ENCODE measurements around the gene GRM5.

Gene GRM5

GRCh38 chr11:88629496-88629895 lies 436.3 kb downstream of the GRM5 start:
- Histone ChIP-seq H3K27me3 (ENCODE audit: insufficient read depth, low read length) (no peaks in the 10 kb centered on the region), H3K4me1 (ENCODE audit: insufficient read depth, low read length) (peaks cover 23% of the 10 kb centered on the region), H3K27ac (ENCODE audit: low read length) (no peak overlapping the region), H3K9me3 (ENCODE audit: insufficient read depth, low read depth, low read length) (no peaks in the 10 kb centered on the region), H3K4me3 (ENCODE audit: low read length) (no peak overlapping the region), H3K9ac (ENCODE audit: low read depth, low read length) (no peak overlapping the region), H3K36me3 (ENCODE audit: insufficient read depth, low read depth, low read length) (no peaks in the 10 kb centered on the region)

- Histone ChIP-seq H3K4me3 (ENCODE audit: low read length) (no peak overlapping the region), H3K27ac (ENCODE audit: low read length) (no peak overlapping the region), H3K9ac (ENCODE audit: low read depth, low read length) (no peak overlapping the region), H3K36me3 (ENCODE audit: insufficient read depth, low read depth, low read length) (no peaks in the 10 kb centered on the region), H3K9me3 (ENCODE audit: insufficient read depth, low read depth, low read length) (no peaks in the 10 kb centered on the region), H3K4me1 (ENCODE audit: insufficient read depth, low read length) (peaks cover 13% of the 10 kb centered on the region), H3K27me3 (ENCODE audit: insufficient read depth, low read length) (no peaks in the 10 kb centered on the region)
These were observed 439.6 kb downstream of the GRM5 start for GRCh38 chr11:88626216-88626615.

- Histone ChIP-seq H3K27me3 (ENCODE audit: insufficient read depth, low read length) (no peaks in the 10 kb centered on the region), H3K4me1 (ENCODE audit: insufficient read depth, low read length) (0 out of 2 replicates have a peak, but pooled peaks cover under 1% of the 10 kb centered on the region), H3K36me3 (ENCODE audit: insufficient read depth, low read depth, low read length) (no peaks in the 10 kb centered on the region), H3K27ac (ENCODE audit: low read length) (no peak overlapping the region), H3K4me3 (ENCODE audit: low read length) (no peak overlapping the region), H3K9ac (ENCODE audit: low read depth, low read length) (no peak overlapping the region), H3K9me3 (ENCODE audit: insufficient read depth, low read depth, low read length) (no peaks in the 10 kb centered on the region)
These were observed 442.3 kb downstream of the GRM5 start for GRCh38 chr11:88623531-88623930.

- no peak overlapping the region for H3K9ac ChIP-seq (ENCODE audit: low read depth, low read length)
- no peaks in the 10 kb centered on the region for H3K4me1 ChIP-seq (ENCODE audit: insufficient read depth, low read length)
These were observed 445.1 kb downstream of the GRM5 start for GRCh38 chr11:88620568-88621130.

GRCh38 chr11:88619656-88620385 lies 446.0 kb downstream of the GRM5 start:
- no peak overlapping the region for H3K9ac ChIP-seq (ENCODE audit: low read depth, low read length)
- H3K36me3 ChIP-seq (ENCODE audit: insufficient read depth, low read depth, low read length) = no peaks in the 10 kb centered on the region
- H3K4me3 ChIP-seq (ENCODE audit: low read length) = no peak overlapping the region
- H3K27me3 ChIP-seq (ENCODE audit: insufficient read depth, low read length) = no peaks in the 10 kb centered on the region
- H3K27ac ChIP-seq (ENCODE audit: low read length) = no peak overlapping the region
- H3K4me1 ChIP-seq (ENCODE audit: insufficient read depth, low read length) = no peaks in the 10 kb centered on the region
- no peaks in the 10 kb centered on the region for H3K9me3 ChIP-seq (ENCODE audit: insufficient read depth, low read depth, low read length)

More at GRCh38 chr11:88620568-88621130, 445.1 kb downstream of the GRM5 start:
- no peaks in the 10 kb centered on the region for H3K27me3 ChIP-seq (ENCODE audit: insufficient read depth, low read length)
- H3K36me3 ChIP-seq (ENCODE audit: insufficient read depth, low read depth, low read length) = no peaks in the 10 kb centered on the region
- H3K4me3 ChIP-seq (ENCODE audit: low read length) = no peak overlapping the region
- H3K27ac ChIP-seq (ENCODE audit: low read length) = no peak overlapping the region
- H3K9me3 ChIP-seq (ENCODE audit: insufficient read depth, low read depth, low read length) = no peaks in the 10 kb centered on the region

GRCh38 chr11:88619071-88619425 lies 446.7 kb downstream of the GRM5 start:
- H3K4me3 ChIP-seq (ENCODE audit: low read length) = no peak overlapping the region
- no peaks in the 10 kb centered on the region for H3K4me1 ChIP-seq (ENCODE audit: insufficient read depth, low read length)
- H3K9me3 ChIP-seq (ENCODE audit: insufficient read depth, low read depth, low read length) = no peaks in the 10 kb centered on the region
- H3K27me3 ChIP-seq (ENCODE audit: insufficient read depth, low read length) = no peaks in the 10 kb centered on the region
- no peak overlapping the region for H3K9ac ChIP-seq (ENCODE audit: low read depth, low read length)
- H3K36me3 ChIP-seq (ENCODE audit: insufficient read depth, low read depth, low read length) = no peaks in the 10 kb centered on the region
- no peak overlapping the region for H3K27ac ChIP-seq (ENCODE audit: low read length)

GRCh38 chr11:88618327-88619070 lies 447.3 kb downstream of the GRM5 start:
- H3K9me3 ChIP-seq (ENCODE audit: insufficient read depth, low read depth, low read length) = no peaks in the 10 kb centered on the region
- no peak overlapping the region for H3K4me3 ChIP-seq (ENCODE audit: low read length)
- no peaks in the 10 kb centered on the region for H3K4me1 ChIP-seq (ENCODE audit: insufficient read depth, low read length)
- no peak overlapping the region for H3K27ac ChIP-seq (ENCODE audit: low read length)
- H3K9ac ChIP-seq (ENCODE audit: low read depth, low read length) = no peak overlapping the region
- H3K27me3 ChIP-seq (ENCODE audit: insufficient read depth, low read length) = no peaks in the 10 kb centered on the region
- no peaks in the 10 kb centered on the region for H3K36me3 ChIP-seq (ENCODE audit: insufficient read depth, low read depth, low read length)

GRCh38 chr11:88617226-88617625 lies 448.6 kb downstream of the GRM5 start:
- Histone ChIP-seq H3K27me3 (ENCODE audit: insufficient read depth, low read length) (no peaks in the 10 kb centered on the region), H3K4me3 (ENCODE audit: low read length) (no peak overlapping the region), H3K9ac (ENCODE audit: low read depth, low read length) (no peak overlapping the region), H3K4me1 (ENCODE audit: insufficient read depth, low read length) (no peaks in the 10 kb centered on the region), H3K27ac (ENCODE audit: low read length) (no peak overlapping the region), H3K36me3 (ENCODE audit: insufficient read depth, low read depth, low read length) (no peaks in the 10 kb centered on the region), H3K9me3 (ENCODE audit: insufficient read depth, low read depth, low read length) (no peaks in the 10 kb centered on the region)

GRCh38 chr11:88604260-88604659 lies 461.5 kb downstream of the GRM5 start:
- Histone ChIP-seq H3K36me3 (ENCODE audit: insufficient read depth, low read depth, low read length) (no peaks in the 10 kb centered on the region), H3K4me1 (ENCODE audit: insufficient read depth, low read length) (no peaks in the 10 kb centered on the region), H3K9me3 (ENCODE audit: insufficient read depth, low read depth, low read length) (no peaks in the 10 kb centered on the region; the same call in 1 of the 2 replicates), H3K4me3 (ENCODE audit: low read length) (no peak overlapping the region), H3K27me3 (ENCODE audit: insufficient read depth, low read length) (no peaks in the 10 kb centered on the region), H3K27ac (ENCODE audit: low read length) (no peak overlapping the region), H3K9ac (ENCODE audit: low read depth, low read length) (no peak overlapping the region)

- no peak overlapping the region for H3K27ac ChIP-seq (ENCODE audit: low read length)
- H3K4me1 ChIP-seq (ENCODE audit: insufficient read depth, low read length) = no peaks in the 10 kb centered on the region
- H3K36me3 ChIP-seq (ENCODE audit: insufficient read depth, low read depth, low read length) = no peaks in the 10 kb centered on the region
- no peak overlapping the region for H3K9ac ChIP-seq (ENCODE audit: low read depth, low read length)
- H3K4me3 ChIP-seq (ENCODE audit: low read length) = no peak overlapping the region
- no peaks in the 10 kb centered on the region for H3K9me3 ChIP-seq (ENCODE audit: insufficient read depth, low read depth, low read length)
- H3K27me3 ChIP-seq (ENCODE audit: insufficient read depth, low read length) = no peaks in the 10 kb centered on the region
These were observed 462.5 kb downstream of the GRM5 start for GRCh38 chr11:88603091-88603867.

GRCh38 chr11:88597387-88597786 lies 468.4 kb downstream of the GRM5 start:
- Histone ChIP-seq H3K4me3 (ENCODE audit: low read length) (no peak overlapping the region), H3K27me3 (ENCODE audit: insufficient read depth, low read length) (no peaks in the 10 kb centered on the region), H3K4me1 (ENCODE audit: insufficient read depth, low read length) (no peaks in the 10 kb centered on the region), H3K9me3 (ENCODE audit: insufficient read depth, low read depth, low read length) (no peaks in the 10 kb centered on the region), H3K9ac (ENCODE audit: low read depth, low read length) (no peak overlapping the region), H3K36me3 (ENCODE audit: insufficient read depth, low read depth, low read length) (no peaks in the 10 kb centered on the region), H3K27ac (ENCODE audit: low read length) (no peak overlapping the region)
